HG03439 (cell line): Measurements from ENCODE around the gene SEMA3G.

ENCODE experiments used
- ATAC-seq: cut with Tn5 transposase; IDR thresholded peaks from one replicate; pipeline ENCODE4 v1.9.1; 2021; ENCODE audit warnings: mild to moderate bottlenecking, moderate library complexity; ENCODE audit not compliant: unreplicated experiment

SEMA3G gene

GRCh38 chr3:52439426-52440248 is 5.3 kb downstream of the SEMA3G start:
- ATAC-seq = no peak

DNA sequence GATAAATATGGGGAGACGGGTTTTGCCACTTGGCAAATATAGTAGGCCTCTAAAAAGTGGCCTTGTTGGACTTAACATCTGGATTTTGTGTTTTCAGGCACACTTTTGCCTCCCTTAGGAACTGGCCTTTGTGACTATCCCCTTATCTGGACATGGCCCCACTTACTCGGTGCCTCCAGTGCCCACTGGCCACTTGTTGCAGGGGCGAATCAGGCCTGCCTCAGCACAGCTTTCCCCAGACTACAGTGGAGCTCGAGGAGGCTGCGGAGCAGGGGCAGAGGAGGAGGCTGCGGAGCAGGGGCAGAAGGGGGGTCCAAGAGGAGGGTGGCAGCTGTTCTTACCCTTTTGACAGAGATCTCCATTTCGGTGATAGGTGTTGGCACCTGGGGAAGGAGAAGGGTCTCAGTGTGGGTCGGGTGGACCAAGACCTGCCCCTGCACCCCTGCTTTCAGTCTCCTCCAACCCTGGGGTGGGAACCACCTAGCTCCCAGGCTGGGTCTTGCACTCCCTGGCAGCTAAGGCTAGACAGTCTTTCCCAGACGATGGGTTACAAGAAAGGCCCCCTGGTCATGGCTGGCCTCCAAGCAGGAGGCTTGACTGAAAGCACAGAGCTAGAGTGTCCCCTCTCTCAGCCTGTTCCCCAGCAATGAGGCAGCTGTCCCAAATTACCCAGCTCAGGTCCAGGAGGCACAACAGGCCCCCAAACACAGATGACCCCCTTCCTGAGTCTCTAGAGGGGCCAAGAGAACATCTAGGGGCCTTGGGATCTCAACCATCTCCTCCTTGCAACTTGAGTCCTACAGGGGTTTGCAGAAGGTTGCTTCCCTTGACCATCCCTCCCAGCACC is 6.1 kb downstream of the SEMA3G start:
- no peak for ATAC-seq

GRCh38 chr3:52438104-52438376 is 6.9 kb downstream of the SEMA3G start:
- ATAC-seq = no peak

DNA sequence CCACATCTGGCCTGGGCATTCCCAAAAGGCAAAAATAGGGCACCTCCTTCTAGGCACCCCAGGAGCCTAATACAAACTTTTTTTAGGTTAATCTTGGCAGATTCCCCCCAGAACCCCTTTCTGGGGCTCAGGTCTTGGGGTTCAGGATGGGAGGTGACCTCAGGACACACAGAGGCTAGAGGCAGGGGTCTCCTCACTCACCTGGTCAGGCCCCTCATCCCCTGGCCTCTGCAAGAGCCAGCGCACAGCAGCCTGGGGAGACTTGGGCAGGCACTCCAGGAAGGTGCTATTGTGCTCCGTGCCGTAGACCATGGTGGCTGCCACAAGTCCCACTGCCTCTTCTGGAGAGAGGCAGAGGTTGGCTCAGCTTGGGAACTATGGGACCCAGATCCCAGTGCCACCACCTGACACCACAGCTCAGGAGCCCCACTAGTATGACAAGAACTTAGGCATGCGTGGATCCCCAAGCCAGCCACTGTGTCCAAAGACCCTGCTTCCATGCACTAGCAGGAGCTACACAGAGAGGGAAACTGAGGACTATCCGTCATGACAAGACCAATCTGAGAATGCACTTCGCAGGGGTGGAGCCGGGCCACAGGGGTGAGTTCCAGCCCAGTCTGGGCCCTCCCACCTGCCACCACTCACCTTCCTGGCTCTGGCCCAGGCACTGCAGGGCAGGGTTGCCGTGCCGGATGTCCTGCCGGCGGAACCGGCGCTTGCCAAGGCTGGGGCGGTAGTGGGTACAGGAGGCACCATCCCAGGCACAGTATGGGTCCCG is 7.4 kb downstream of the SEMA3G start:
- no peak for ATAC-seq

DNA sequence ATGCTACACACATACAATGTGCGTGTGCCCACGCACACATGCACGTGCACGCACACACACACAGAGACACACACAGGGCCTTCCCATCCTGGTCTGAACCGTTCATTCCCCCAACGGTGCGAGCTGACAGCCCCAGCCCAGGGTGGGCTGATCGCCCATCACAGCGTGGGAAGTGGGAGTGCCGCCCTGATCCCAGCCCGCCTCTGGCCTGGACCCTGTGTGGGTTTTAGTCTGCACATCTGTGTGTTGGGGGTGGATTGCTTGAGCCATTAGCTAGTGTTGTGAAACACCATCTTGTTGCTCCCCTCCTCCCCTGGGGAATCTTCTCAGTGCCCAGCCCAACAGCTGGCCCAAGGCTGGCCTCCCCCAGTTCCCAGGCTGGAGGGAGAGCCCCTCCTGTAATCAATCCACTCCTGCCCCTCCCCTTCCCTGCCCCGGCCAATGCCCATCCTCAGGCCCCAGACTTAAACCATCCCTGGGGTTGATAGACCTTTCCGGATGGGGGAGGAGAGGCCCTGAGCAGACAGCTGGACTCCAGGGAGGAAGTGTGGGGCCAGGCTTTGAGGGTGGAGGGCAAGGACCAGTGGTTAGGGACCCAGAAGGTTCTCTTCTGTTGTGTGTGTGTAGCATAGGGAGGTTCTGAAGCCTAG is 8.3 kb downstream of the SEMA3G start:
- ATAC-seq = no peak

DNA sequence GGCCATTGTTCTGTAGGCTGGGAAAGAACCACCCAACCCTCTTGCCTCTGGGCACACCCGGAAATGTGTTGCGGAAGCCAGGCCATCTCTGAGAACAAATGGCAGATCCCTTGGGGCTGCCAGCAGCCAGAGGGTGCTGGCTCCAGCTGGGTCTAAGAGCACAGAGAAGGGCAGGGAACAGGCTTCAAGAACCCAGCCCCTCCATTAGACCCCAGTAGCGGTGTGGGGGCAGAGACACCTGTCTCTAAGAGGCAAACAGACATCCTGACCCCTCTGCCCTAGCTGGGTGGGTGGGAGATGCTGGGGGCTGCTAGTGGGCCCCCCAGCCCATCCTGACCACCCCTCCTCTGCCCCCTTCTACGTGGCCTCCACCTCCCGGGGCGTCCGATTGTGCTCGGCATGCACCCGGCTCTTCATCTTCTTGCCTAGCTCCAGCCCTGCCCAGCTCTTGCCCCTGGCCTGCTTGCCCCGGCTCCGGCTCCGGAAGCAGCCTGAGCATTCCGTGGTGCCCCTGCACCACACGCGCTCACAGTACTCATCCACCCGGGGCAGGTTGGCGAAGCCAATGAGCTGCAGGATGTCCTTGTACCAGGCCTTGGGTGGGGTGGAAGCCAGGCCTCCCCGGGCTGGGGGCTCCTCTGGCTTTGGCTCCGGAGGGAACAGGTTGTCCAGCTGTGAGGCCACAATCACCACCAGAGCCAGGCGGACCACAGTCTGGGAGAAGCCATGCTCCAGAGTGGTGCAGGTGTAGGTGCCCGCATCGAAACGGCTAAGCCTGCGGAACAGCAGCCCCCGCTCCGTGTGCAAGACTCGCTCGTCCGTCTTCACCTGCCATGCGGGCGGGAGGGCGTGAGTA is 9.4 kb downstream of the SEMA3G start:
- no peak for ATAC-seq

DNA sequence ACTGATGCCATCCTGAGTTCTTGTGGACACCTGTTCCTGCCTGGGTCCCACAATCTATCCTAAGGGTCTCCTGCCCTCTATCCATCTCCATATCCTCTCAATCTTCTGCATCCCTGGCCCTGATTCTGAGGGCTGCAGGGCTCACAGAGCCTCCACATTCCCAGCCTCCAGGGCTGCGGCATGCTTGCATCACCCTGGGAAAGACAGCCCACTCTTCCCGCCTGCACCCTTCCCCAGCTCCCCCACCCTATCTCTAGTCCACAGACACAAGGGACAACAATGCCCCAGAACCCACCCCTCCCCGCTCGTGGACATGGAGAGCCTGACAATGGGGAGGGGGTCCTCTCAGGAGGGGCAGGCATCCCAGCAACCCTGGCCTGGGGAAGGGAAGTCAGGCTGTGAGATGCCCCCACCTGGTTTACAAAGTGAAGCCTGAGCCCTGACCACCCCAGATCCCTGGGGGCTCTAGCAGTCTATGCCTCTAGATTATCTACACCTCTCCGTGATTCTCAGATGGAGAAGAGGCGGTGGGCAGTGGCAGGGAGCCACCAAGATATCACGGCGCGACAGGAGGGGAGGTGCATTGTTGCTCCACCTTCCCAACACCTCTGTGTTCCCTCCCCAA is 10.3 kb downstream of the SEMA3G start:
- ATAC-seq = no peak

DNA sequence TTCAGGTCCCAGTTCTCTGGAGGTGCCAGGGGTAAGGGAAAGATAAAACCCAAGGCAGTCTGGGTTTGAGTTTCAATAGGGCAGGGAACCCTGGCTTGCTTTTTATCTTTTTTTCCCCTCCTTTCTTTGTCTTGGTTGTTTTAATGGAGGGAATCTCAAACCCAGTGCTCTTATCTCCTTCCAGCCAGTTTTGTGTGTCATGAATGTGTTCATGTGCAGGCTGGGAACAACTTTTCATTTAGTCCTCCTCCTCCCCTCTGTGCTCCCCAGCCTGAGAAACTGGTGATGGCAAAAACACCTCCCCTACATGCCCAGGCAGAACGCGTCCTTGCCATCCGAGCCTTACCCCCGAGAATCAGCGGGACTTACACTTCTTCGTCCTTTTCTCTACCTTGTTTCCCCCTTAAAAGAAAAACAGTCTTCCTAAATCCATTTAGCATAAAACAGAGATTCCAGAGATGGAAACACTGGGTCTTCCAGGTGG is 10.9 kb downstream of the SEMA3G start:
- no peak for ATAC-seq

- ATAC-seq = no peak
Measured at GRCh38 chr3:52433328-52433995, 11.4 kb downstream of the SEMA3G start.

GRCh38 chr3:52432691-52433141 is 12.2 kb downstream of the SEMA3G start:
- ATAC-seq = no peak

GRCh38 chr3:52432225-52432624 is 12.7 kb downstream of the SEMA3G start:
- no peak for ATAC-seq

DNA sequence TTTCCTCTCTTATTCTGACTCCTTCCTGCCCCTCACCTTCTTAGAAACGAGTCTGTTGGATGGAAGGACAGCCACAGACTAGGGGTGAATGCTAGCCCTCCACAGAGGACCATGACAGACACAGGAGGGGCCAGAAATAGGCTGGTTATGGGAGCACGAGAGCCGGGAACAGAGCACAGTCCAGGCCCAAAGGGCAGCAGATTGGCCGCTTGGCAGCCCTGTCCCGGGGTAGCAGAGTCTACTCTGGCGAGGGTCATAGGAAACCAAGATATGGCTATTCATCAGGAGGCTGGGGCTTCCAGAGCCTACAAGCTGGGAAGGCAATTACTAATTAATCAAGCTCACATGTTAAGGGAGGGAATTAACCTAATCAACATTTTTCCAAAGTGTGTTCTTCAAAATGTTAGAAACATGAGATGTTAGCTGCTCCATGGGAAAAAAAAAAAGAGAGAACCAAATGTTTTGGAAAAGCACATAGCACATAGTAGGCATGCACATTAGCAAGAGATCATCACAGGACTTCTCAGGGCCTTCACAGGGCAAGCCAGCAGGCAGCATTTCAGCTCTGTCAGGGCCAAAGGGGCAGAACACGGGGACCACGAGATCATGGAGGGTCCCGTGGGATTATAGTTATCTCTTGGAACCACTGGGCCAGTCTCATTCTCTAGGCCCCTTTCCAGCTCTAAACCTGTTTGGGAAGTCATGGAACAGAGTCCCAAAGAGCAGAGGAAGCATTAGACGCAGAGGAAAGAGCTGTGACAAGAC is 13.3 kb downstream of the SEMA3G start:
- ATAC-seq = no peak

DNA sequence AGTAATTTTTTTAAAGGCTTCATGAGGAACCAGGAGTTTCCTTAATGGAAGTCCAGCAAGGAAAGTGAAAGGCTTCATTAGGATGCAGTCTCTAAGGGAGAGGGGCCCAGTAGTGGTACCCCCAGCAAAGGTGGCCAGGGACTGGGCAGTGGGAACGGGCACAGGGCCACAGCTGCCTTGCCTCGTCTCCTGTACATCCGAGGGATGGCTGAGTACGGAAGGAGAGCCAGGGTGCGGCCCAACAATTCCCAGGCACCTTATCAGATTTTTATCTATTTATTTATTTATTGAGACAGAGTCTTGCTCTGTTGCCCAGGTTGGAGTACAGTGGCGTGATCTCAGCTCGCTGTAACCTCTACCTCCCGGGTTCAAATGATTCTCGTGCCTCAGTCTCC is 14.5 kb downstream of the SEMA3G start:
- ATAC-seq = no peak

GRCh38 chr3:52429779-52430415 is 15.0 kb downstream of the SEMA3G start:
- ATAC-seq = no peak

GRCh38 chr3:52429031-52429430 is 15.9 kb downstream of the SEMA3G start:
- no peak for ATAC-seq

DNA sequence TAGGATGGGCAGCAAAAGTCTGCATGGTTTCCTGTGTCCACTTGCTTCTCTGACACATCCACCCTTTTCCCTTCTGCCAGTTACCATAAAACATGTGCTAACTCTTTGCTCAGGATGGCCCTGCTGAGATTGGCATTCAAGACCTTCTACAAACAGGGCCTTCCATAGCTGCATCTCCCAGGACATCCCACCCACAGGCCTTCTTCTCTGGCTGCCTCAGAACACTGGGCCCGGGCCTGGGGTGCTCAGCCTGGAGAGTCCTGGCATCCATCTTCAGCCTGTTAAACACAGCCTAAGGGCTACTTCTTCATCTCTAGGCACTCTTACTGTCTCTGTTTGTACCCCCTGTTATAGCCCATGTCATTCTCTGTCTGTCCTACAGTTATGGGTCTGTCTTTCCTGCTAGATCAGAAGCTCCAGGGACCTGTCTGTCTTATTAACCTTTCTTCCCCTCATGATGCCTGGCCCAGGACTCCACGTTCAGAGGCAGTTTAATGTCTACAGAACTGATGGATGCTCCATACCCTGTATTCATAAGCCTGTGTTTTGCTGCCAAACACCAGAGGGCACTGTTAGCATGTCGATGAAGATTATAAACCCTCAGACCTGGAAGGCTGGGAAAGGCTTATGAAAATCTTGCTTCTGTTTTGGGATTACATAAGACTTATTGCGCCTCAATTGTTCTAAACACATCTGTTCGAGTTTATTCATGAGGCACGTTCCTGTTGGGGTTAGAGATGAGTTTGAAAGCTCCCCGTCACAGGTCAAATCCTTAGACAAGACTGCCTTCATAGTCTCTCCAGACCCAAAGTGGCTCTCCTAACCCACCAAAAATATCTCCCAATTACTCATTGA is 16.5 kb downstream of the SEMA3G start:
- ATAC-seq = no peak

DNA sequence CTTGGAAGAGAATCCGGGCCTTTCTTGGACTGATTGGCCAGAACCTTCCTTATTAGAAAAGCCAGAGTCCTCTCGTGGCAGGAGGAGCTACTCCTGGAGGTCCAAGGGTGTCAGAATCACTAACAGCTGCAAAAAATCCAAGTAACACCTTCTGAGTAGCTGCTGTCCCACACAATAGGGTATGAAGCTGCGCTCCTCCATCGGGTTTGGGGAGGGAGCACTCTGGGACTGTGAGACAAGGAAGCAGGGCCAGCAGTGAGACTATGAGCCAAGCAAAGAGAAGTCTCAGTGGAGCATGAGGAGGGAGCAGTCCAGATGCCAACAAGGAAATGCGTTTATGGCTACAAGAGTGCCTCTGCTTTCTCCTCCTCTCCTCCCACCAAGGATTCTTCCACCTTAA is 21.7 kb downstream of the SEMA3G start:
- no peak for ATAC-seq
